H9 (cell line): ENCODE measurements around the gene ACTN4. TPM values are rescaled to one million over a fixed set of nuclear protein-coding genes. Genes with fewer than 3 reads are reported as not detected.

ENCODE experiments used
- DNase-seq: peaks from one replicate; pipeline ENCODE4 v3.0.0-alpha.2; 2017
- H2AFZ ChIP-seq: one replicate; pipeline ENCODE4 v1.6.1; 2013; ENCODE audit warnings: mild to moderate bottlenecking, low read length, control low read depth, moderate library complexity
- H2AK5ac ChIP-seq: 2 replicates; pipeline ENCODE4 v1.6.1; 2013; ENCODE audit warnings: low read length, control low read depth, mixed read lengths; ENCODE audit not compliant: insufficient read length
- H2BK120ac ChIP-seq: one replicate; pipeline ENCODE4 v1.6.1; 2013; ENCODE audit warnings: low read depth, mild to moderate bottlenecking, low read length, control low read depth, inconsistent platforms; ENCODE audit not compliant: poor library complexity, severe bottlenecking
- H2BK12ac ChIP-seq: 2 replicates; pipeline ENCODE4 v1.6.1; 2013; ENCODE audit warnings: low read length, control low read depth, mixed read lengths, low read depth; ENCODE audit not compliant: insufficient read length
- H2BK15ac ChIP-seq: 2 replicates; pipeline ENCODE4 v1.6.1; 2013; ENCODE audit warnings: low read depth, low read length, control low read depth
- H2BK20ac ChIP-seq: one replicate; pipeline ENCODE4 v1.6.1; 2013; ENCODE audit warnings: low read depth, mild to moderate bottlenecking, low read length, control low read depth, inconsistent platforms; ENCODE audit not compliant: poor library complexity, severe bottlenecking
- H2BK5ac ChIP-seq: 2 replicates; pipeline ENCODE4 v1.6.1; 2013; ENCODE audit warnings: low read length, control low read depth, mixed read lengths; ENCODE audit not compliant: insufficient read length
- H3K14ac ChIP-seq: 2 replicates; pipeline ENCODE4 v1.6.1; 2013; ENCODE audit warnings: low read length, control low read depth; ENCODE audit not compliant: insufficient read depth
- H3K18ac ChIP-seq: 2 replicates; pipeline ENCODE4 v1.6.1; 2013; ENCODE audit warnings: low read depth, mild to moderate bottlenecking, mixed read lengths, low read length, control low read depth; ENCODE audit not compliant: insufficient read length
- H3K23ac ChIP-seq: 2 replicates; pipeline ENCODE4 v1.6.1; 2013; ENCODE audit warnings: low read length, control low read depth, mixed read lengths, low read depth; ENCODE audit not compliant: insufficient read length
- H3K23me2 ChIP-seq: 2 replicates; pipeline ENCODE4 v1.6.1; 2013; ENCODE audit warnings: low read depth, mild to moderate bottlenecking, mixed read lengths, low read length, control low read depth; ENCODE audit not compliant: insufficient read length, poor library complexity, severe bottlenecking
- H3K27ac ChIP-seq: 2 replicates; pipeline ENCODE4 v1.5.1; 2013; ENCODE audit warnings: low read length, control low read depth, mixed read lengths, low read depth; ENCODE audit not compliant: insufficient read length
- H3K27me3 ChIP-seq: 2 replicates; pipeline ENCODE4 v1.6.1; 2013; ENCODE audit warnings: low read length, control low read depth, inconsistent platforms; ENCODE audit not compliant: insufficient read depth
- H3K4ac ChIP-seq: 2 replicates; pipeline ENCODE4 v1.6.1; 2013; ENCODE audit warnings: low read depth, mild to moderate bottlenecking, control low read depth, inconsistent platforms, low read length, moderate library complexity
- H3K4me1 ChIP-seq: 2 replicates; pipeline ENCODE4 v1.6.1; 2013; ENCODE audit warnings: low read length, control low read depth, inconsistent platforms; ENCODE audit not compliant: insufficient read depth
- H3K4me2 ChIP-seq: 2 replicates; pipeline ENCODE4 v1.6.1; 2013; ENCODE audit warnings: low read length, control low read depth, mixed read lengths; ENCODE audit not compliant: insufficient read length, insufficient read depth
- H3K56ac ChIP-seq: 2 replicates; pipeline ENCODE4 v1.6.1; 2013; ENCODE audit warnings: low read depth, mild to moderate bottlenecking, mixed read lengths, low read length, control low read depth; ENCODE audit not compliant: insufficient read length
- H3K79me1 ChIP-seq: 2 replicates; pipeline ENCODE4 v1.6.1; 2013; ENCODE audit warnings: low read depth, mild to moderate bottlenecking, moderate library complexity, low read length, control low read depth, inconsistent platforms; ENCODE audit not compliant: insufficient read depth, poor library complexity, severe bottlenecking
- H3K79me2 ChIP-seq: 2 replicates; pipeline ENCODE4 v1.6.1; 2013; ENCODE audit warnings: low read length, control low read depth, inconsistent platforms; ENCODE audit not compliant: insufficient read depth
- H3K9ac ChIP-seq: 2 replicates; pipeline ENCODE4 v1.6.1; 2013; ENCODE audit warnings: low read length, control low read depth, mixed read lengths; ENCODE audit not compliant: insufficient read length; ENCODE audit errors: extremely low read depth
- H3K9me3 ChIP-seq: one replicate; pipeline ENCODE4 v1.6.1; 2013; ENCODE audit warnings: low read depth, low read length, inconsistent platforms; ENCODE audit not compliant: control insufficient read depth
- H3T11ph ChIP-seq: one replicate; pipeline ENCODE4 v1.6.1; 2013; ENCODE audit warnings: mild to moderate bottlenecking, low read length, control low read depth, inconsistent platforms
- H4K20me1 ChIP-seq: one replicate; pipeline ENCODE4 v1.6.1; 2013; ENCODE audit not compliant: control insufficient read depth, insufficient read length, insufficient read depth
- H4K5ac ChIP-seq: 2 replicates; pipeline ENCODE4 v1.6.1; 2013; ENCODE audit warnings: low read depth, mild to moderate bottlenecking, mixed read lengths, low read length, control low read depth; ENCODE audit not compliant: insufficient read length
- H4K8ac ChIP-seq: replicated peaks from 2 replicates; pipeline ENCODE4 v1.6.1; 2013; ENCODE audit warnings: low read length, control low read depth, mixed read lengths, low read depth; ENCODE audit not compliant: insufficient read length
- H4K91ac ChIP-seq: 2 replicates; pipeline ENCODE4 v1.6.1; 2013; ENCODE audit warnings: low read depth, mild to moderate bottlenecking, moderate library complexity, mixed read lengths, low read length, control low read depth; ENCODE audit not compliant: insufficient read length
- H3K27ac Mint-ChIP-seq, 3 experiments: 2 replicates in 2 of 3; 3 replicates in 1 of 3; pipeline ENCODE4 v1.8.0; 2020 to 2021; ENCODE audit warnings: mixed read lengths in 3 of 3, mild to moderate bottlenecking in 1 of 3, moderate library complexity in 1 of 3
- H3K27me3 Mint-ChIP-seq: 2 replicates; pipeline ENCODE4 v1.8.0; 2021; ENCODE audit warnings: low read depth, mild to moderate bottlenecking, moderate library complexity, mixed read lengths
- H3K36me3 Mint-ChIP-seq, 3 experiments: 2 replicates in 2 of 3; 3 replicates in 1 of 3; pipeline ENCODE4 v1.8.0; 2020 to 2021; ENCODE audit warnings: low read depth in 3 of 3, mixed read lengths in 3 of 3; ENCODE audit not compliant: insufficient read depth in 1 of 3
- H3K4me1 Mint-ChIP-seq, 2 experiments: 2 replicates each; pipeline ENCODE4 v1.8.0; 2020; ENCODE audit warnings: mixed read lengths in 2 of 2
- H3K4me3 Mint-ChIP-seq, 2 experiments: 2 replicates in 1 of 2; 3 replicates in 1 of 2; pipeline ENCODE4 v1.8.0; 2020 to 2021; ENCODE audit warnings: mild to moderate bottlenecking in 2 of 2, mixed read lengths in 2 of 2, moderate library complexity in 1 of 2
- H3K9me3 Mint-ChIP-seq, 2 experiments: 2 replicates in 1 of 2; 3 replicates in 1 of 2; pipeline ENCODE4 v1.8.0; 2020; ENCODE audit warnings: mild to moderate bottlenecking in 2 of 2, mixed read lengths in 2 of 2, moderate library complexity in 1 of 2
- WGBS: extraction: QIAGEN DNeasy Blood & Tissue Kit; methylation state at CpG from one replicate; pipeline ENCODE4 v1.1.7; 2013; ENCODE audit warnings: missing lambda C conversion rate, low lambda C conversion rate, mixed read lengths; ENCODE audit not compliant: insufficient read length; ENCODE audit errors: extremely low coverage; 5-methylcytosine and 5-hydroxymethylcytosine counted together
- total RNA-seq: library from RNA; stranded (reverse); gene quantifications from 2 replicates; pipeline ENCODE4 v1.2.1, GENCODE V29; 2021
- TF ChIP-seq, protein P1 (sequence below): fragments of 200-600 bp; sonication (generic); conservative IDR thresholded peaks from 3 replicates; pipeline ENCODE4 v1.8.0; 2021; ENCODE audit warnings: antibody characterized with exemption, mild to moderate bottlenecking

Gene ACTN4
- total RNA-seq, 1 experiment from 2014 or later, result 369 TPM

DNA sequence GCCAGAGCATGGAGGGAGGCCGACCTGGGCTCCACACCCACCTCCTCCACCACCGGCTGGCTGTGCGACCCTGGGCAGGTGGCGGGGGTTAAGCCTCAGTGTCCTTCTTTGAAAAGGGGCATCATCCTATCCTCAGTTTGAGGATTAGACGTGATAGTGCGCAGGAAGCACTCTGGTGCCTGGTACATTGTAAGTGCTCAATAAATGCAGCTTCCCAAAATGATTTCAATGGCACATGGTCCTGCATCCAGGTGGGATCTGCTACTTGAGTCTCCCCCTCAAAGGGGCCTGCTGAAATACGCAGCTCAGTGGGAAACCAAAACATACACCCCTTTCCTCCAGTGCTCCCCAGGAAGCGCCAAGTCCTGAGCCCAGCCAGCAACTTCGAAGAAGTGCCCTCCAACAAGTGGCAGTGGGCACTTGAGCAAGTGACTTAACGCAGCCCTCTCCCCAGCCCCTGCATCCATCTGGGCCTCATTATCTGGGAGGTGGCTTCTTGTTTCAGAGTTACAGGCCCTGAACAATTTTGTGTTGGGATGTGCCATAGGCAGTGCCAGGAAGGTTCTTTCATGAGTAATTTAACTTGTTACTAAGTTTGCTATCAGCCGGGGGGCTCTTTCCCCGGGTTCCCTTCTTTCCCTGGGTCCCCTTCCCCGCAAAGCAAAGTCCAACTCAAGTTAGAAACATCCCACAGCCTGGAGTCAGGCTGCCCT lies 17.9 kb downstream of the ACTN4 start:
- Histone ChIP-seq H2BK12ac (peak overlapping the region; percentile 16), H3T11ph (no peak overlapping the region), H3K14ac (peak overlapping the region; percentile 24; the same call in 1 of the 2 replicates), H2BK20ac (no peak overlapping the region), H3K4ac (peak overlapping the region; percentile 8; the same call in 1 of the 2 replicates), H3K23me2 (no peaks in the 10 kb centered on the region), H4K91ac (peak overlapping the region; percentile 3), H2BK5ac (peak overlapping the region; percentile 25), H3K79me1 (peaks cover 4% of the 10 kb centered on the region), H3K9me3 (no peaks in the 10 kb centered on the region), H2AK5ac (no peak overlapping the region), H3K56ac (no peak overlapping the region), H3K4me1 (peaks cover 50% of the 10 kb centered on the region), H2BK120ac (no peak overlapping the region), H3K79me2 (peaks cover 50% of the 10 kb centered on the region; the same call in 1 of the 2 replicates), H4K8ac (no peak overlapping the region), H3K18ac (peak overlapping the region; percentile 42), H3K27me3 (no peaks in the 10 kb centered on the region), H4K20me1 (no peaks in the 10 kb centered on the region), H3K23ac (no peak overlapping the region), H4K5ac (no peak overlapping the region), H3K4me2 (peak overlapping the region; percentile 15), H3K27ac (peak overlapping the region; percentile 93), H3K9ac (peak overlapping the region; percentile 59), H2BK15ac (no peak overlapping the region), H2AFZ (no peak overlapping the region)
- peaks cover 91 to 95% of the 10 kb centered on the region in 2 experiments for H3K4me1 Mint-ChIP-seq
- peaks cover 12 to 24% (median 15%) of the 10 kb centered on the region in 3 experiments for H3K36me3 Mint-ChIP-seq
- TF ChIP-seq, protein P1, sequence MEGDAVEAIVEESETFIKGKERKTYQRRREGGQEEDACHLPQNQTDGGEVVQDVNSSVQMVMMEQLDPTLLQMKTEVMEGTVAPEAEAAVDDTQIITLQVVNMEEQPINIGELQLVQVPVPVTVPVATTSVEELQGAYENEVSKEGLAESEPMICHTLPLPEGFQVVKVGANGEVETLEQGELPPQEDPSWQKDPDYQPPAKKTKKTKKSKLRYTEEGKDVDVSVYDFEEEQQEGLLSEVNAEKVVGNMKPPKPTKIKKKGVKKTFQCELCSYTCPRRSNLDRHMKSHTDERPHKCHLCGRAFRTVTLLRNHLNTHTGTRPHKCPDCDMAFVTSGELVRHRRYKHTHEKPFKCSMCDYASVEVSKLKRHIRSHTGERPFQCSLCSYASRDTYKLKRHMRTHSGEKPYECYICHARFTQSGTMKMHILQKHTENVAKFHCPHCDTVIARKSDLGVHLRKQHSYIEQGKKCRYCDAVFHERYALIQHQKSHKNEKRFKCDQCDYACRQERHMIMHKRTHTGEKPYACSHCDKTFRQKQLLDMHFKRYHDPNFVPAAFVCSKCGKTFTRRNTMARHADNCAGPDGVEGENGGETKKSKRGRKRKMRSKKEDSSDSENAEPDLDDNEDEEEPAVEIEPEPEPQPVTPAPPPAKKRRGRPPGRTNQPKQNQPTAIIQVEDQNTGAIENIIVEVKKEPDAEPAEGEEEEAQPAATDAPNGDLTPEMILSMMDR, result no peak
- no peaks in the 10 kb centered on the region for H3K27me3 Mint-ChIP-seq
- H3K4me3 Mint-ChIP-seq, result peak overlapping the region in 1 of 2 experiments; percentile 69; a peak in 3 of 5 replicates
- WGBS, result no CpG with 5 or more reads among the region's 13 CpGs
- H3K27ac Mint-ChIP-seq, result peak overlapping the region; percentile 95 to 97 (median 96)
- no peak for DNase-seq
- no peaks in the 10 kb centered on the region; a peak in 1 of 5 replicates for H3K9me3 Mint-ChIP-seq
